ENCODE data around the gene LRRC4C. TPM values are rescaled to one million over a fixed set of nuclear protein-coding genes. Genes with fewer than 3 reads are reported as not detected.

The LRRC4C gene
- total RNA-seq, 1 donor from 2014 or later, result 16.9 TPM

GRCh38 chr11:40314327-40314726 is 1145.1 kb downstream of the LRRC4C start:
- Mint-ChIP-seq H3K27me3 (ENCODE audit: low read depth) (peaks cover 11% of the 10 kb centered on the region), H3K36me3 (no peaks in the 10 kb centered on the region), H3K27ac (no peak overlapping the region), H3K9me3 (no peaks in the 10 kb centered on the region), H3K4me3 (no peak overlapping the region), H3K4me1 (no peaks in the 10 kb centered on the region)
- TF ChIP-seq, protein P1, sequence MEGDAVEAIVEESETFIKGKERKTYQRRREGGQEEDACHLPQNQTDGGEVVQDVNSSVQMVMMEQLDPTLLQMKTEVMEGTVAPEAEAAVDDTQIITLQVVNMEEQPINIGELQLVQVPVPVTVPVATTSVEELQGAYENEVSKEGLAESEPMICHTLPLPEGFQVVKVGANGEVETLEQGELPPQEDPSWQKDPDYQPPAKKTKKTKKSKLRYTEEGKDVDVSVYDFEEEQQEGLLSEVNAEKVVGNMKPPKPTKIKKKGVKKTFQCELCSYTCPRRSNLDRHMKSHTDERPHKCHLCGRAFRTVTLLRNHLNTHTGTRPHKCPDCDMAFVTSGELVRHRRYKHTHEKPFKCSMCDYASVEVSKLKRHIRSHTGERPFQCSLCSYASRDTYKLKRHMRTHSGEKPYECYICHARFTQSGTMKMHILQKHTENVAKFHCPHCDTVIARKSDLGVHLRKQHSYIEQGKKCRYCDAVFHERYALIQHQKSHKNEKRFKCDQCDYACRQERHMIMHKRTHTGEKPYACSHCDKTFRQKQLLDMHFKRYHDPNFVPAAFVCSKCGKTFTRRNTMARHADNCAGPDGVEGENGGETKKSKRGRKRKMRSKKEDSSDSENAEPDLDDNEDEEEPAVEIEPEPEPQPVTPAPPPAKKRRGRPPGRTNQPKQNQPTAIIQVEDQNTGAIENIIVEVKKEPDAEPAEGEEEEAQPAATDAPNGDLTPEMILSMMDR (IDR thresholded peaks at IDR 0.05; ENCODE audit: unreplicated experiment), result no peak
- DNase-seq (ENCODE audit: low spot score in 2 of 2, unreplicated experiment in 2 of 2), result no peak

GRCh38 chr11:40306938-40307548 is 1152.4 kb downstream of the LRRC4C start:
- H3K4me1 Mint-ChIP-seq, result peaks cover 9% of the 10 kb centered on the region
- H3K36me3 Mint-ChIP-seq, result no peaks in the 10 kb centered on the region
- H3K27ac Mint-ChIP-seq, result no peak overlapping the region
- DNase-seq (ENCODE audit: low spot score in 2 of 2, unreplicated experiment in 2 of 2), result no peak
- H3K27me3 Mint-ChIP-seq (ENCODE audit: low read depth), result peaks cover 7% of the 10 kb centered on the region
- H3K4me3 Mint-ChIP-seq, result no peak overlapping the region
- no peaks in the 10 kb centered on the region for H3K9me3 Mint-ChIP-seq
- TF ChIP-seq, protein P1 (IDR thresholded peaks at IDR 0.05; ENCODE audit: unreplicated experiment), result no peak

GRCh38 chr11:40302669-40303068 is 1156.8 kb downstream of the LRRC4C start:
- Mint-ChIP-seq H3K36me3 (no peaks in the 10 kb centered on the region), H3K27ac (no peak overlapping the region), H3K4me3 (no peak overlapping the region), H3K9me3 (peaks cover 4% of the 10 kb centered on the region), H3K4me1 (peaks cover 9% of the 10 kb centered on the region), H3K27me3 (ENCODE audit: low read depth) (peaks cover 27% of the 10 kb centered on the region)
- TF ChIP-seq, protein P1 (IDR thresholded peaks at IDR 0.05; ENCODE audit: unreplicated experiment), result no peak
- no peak for DNase-seq (ENCODE audit: low spot score in 2 of 2, unreplicated experiment in 2 of 2)

DNA sequence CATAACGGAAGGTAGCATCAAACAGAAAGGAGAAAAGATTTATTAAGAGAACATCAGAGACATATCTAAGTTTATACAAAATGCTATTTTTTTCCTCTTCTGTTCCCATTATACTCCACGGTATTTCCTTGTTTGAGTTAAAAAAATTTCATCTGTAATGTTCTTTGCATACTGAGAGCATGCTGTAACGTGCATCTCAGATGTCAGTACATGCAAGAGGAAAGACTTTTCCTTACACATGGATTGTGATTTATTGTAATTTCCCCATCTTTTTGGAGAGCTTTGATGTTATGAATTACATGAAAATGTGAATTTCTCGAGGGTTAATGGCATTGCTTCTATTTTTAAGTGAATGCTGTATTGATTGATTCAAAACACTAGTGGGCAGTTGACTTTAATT is 1164.0 kb downstream of the LRRC4C start:
- no peak for DNase-seq (ENCODE audit: low spot score in 2 of 2, unreplicated experiment in 2 of 2)
- TF ChIP-seq, protein P1 (IDR thresholded peaks at IDR 0.05; ENCODE audit: unreplicated experiment), result no peak
- H3K36me3 Mint-ChIP-seq, result no peaks in the 10 kb centered on the region
- H3K27me3 Mint-ChIP-seq (ENCODE audit: low read depth), result peaks cover 51% of the 10 kb centered on the region
- H3K4me3 Mint-ChIP-seq, result no peak overlapping the region
- H3K4me1 Mint-ChIP-seq, result peaks cover 38% of the 10 kb centered on the region
- H3K9me3 Mint-ChIP-seq, result peaks cover 4% of the 10 kb centered on the region
- H3K27ac Mint-ChIP-seq, result no peak overlapping the region

- no peak overlapping the region for H3K27ac Mint-ChIP-seq
- H3K4me3 Mint-ChIP-seq, result no peak overlapping the region
- H3K27me3 Mint-ChIP-seq (ENCODE audit: low read depth), result peaks cover 46% of the 10 kb centered on the region
- TF ChIP-seq, protein P1 (IDR thresholded peaks at IDR 0.05; ENCODE audit: unreplicated experiment), result no peak
- no peaks in the 10 kb centered on the region for H3K36me3 Mint-ChIP-seq
- no peak for DNase-seq (ENCODE audit: low spot score in 2 of 2, unreplicated experiment in 2 of 2)
- H3K4me1 Mint-ChIP-seq, result peaks cover 45% of the 10 kb centered on the region
- H3K9me3 Mint-ChIP-seq, result peaks cover 4% of the 10 kb centered on the region
These were observed 1164.7 kb downstream of the LRRC4C start for GRCh38 chr11:40294741-40295140.

All from mesothelial cell of epicardium (in vitro differentiated cells).